Right hindlimb (tissue), 1 donor: Measurements from ENCODE around the gene LRFN4.

ENCODE experiments used
- DNase-seq: peaks from one replicate; pipeline ENCODE4 v3.0.0-alpha.2; 2018

The LRFN4 gene

GRCh38 chr11:66874232-66874631 is 17.4 kb downstream of the LRFN4 start:
- DNase-seq = no peak

GRCh38 chr11:66875378-66875777 is 18.5 kb downstream of the LRFN4 start:
- DNase-seq = no peak

GRCh38 chr11:66877588-66878385 is 20.9 kb downstream of the LRFN4 start:
- no peak for DNase-seq

- DNase-seq = no peak
Observed at GRCh38 chr11:66878474-66878873, 21.6 kb downstream of the LRFN4 start.

GRCh38 chr11:66879000-66879399 is 22.1 kb downstream of the LRFN4 start:
- DNase-seq = no peak

- no peak for DNase-seq
Observed at GRCh38 chr11:66879583-66879982, 22.7 kb downstream of the LRFN4 start.

GRCh38 chr11:66879999-66880398 is 23.1 kb downstream of the LRFN4 start:
- no peak for DNase-seq

GRCh38 chr11:66880496-66881450 is 23.9 kb downstream of the LRFN4 start:
- DNase-seq = no peak

GRCh38 chr11:66881451-66881835 is 24.6 kb downstream of the LRFN4 start:
- no peak for DNase-seq

- DNase-seq = no peak
Observed at GRCh38 chr11:66881927-66882452, 25.1 kb downstream of the LRFN4 start.

- no peak for DNase-seq
Observed at GRCh38 chr11:66882561-66883015, 25.7 kb downstream of the LRFN4 start.

- peak; percentile 73 for DNase-seq
Observed at GRCh38 chr11:66883016-66883965, 26.4 kb downstream of the LRFN4 start.

GRCh38 chr11:66884443-66884842 is 27.6 kb downstream of the LRFN4 start:
- no peak for DNase-seq

- no peak for DNase-seq
Observed at GRCh38 chr11:66885469-66885868, 28.6 kb downstream of the LRFN4 start.

GRCh38 chr11:66885950-66886440 is 29.1 kb downstream of the LRFN4 start:
- no peak for DNase-seq

- no peak for DNase-seq
Observed at GRCh38 chr11:66886671-66887221, 29.9 kb downstream of the LRFN4 start.

- DNase-seq = no peak
Observed at GRCh38 chr11:66887526-66887925, 30.7 kb downstream of the LRFN4 start.

GRCh38 chr11:66888282-66888681 is 31.4 kb downstream of the LRFN4 start:
- DNase-seq = no peak

- no peak for DNase-seq
Observed at GRCh38 chr11:66889960-66890359, 33.1 kb downstream of the LRFN4 start.

GRCh38 chr11:66891851-66892660 is 35.2 kb downstream of the LRFN4 start:
- no peak for DNase-seq

- no peak for DNase-seq
Observed at GRCh38 chr11:66892911-66893310, 36.0 kb downstream of the LRFN4 start.
